HG02852 (cell line): Measurements from ENCODE around the gene RADX.

Experiments used
- ATAC-seq: cut with Tn5 transposase; IDR thresholded peaks from one replicate; pipeline ENCODE4 v1.9.1; 2021; ENCODE audit warnings: mild to moderate bottlenecking, moderate library complexity; ENCODE audit not compliant: unreplicated experiment

RADX gene

GRCh38 chrX:106684207-106684606 is 72.4 kb downstream of the RADX start:
- ATAC-seq, result no peak

GRCh38 chrX:106692425-106693065 is 80.8 kb downstream of the RADX start:
- no peak for ATAC-seq

GRCh38 chrX:106696502-106696901 is 84.7 kb downstream of the RADX start:
- no peak for ATAC-seq

GRCh38 chrX:106698693-106699092 is 86.9 kb downstream of the RADX start:
- ATAC-seq, result no peak

- no peak for ATAC-seq
Measured at GRCh38 chrX:106702636-106703035, 90.9 kb downstream of the RADX start.

GRCh38 chrX:106706466-106706865 is 94.7 kb downstream of the RADX start:
- ATAC-seq, result no peak

GRCh38 chrX:106707771-106708454 is 96.1 kb downstream of the RADX start:
- no peak for ATAC-seq

GRCh38 chrX:106710771-106711170 is 99.0 kb downstream of the RADX start:
- no peak for ATAC-seq

GRCh38 chrX:106711375-106711774 is 99.6 kb downstream of the RADX start:
- no peak for ATAC-seq

GRCh38 chrX:106716004-106716403 is 104.2 kb downstream of the RADX start:
- ATAC-seq, result no peak

- ATAC-seq, result no peak
Measured at GRCh38 chrX:106716463-106716862, 104.7 kb downstream of the RADX start.

- no peak for ATAC-seq
Measured at GRCh38 chrX:106718709-106719108, 106.9 kb downstream of the RADX start.

- ATAC-seq, result no peak
Measured at GRCh38 chrX:106725931-106726330, 114.2 kb downstream of the RADX start.

- no peak for ATAC-seq
Measured at GRCh38 chrX:106726485-106727437, 115.0 kb downstream of the RADX start, which contains the start of gene RNF128. TSS of gene RNF128 (plus strand) at chrX:106726701. CDS start at chrX:106726914, 213 bp downstream.

GRCh38 chrX:106728337-106728736 is 116.6 kb downstream of the RADX start:
- ATAC-seq, result no peak
